ENCODE results near the gene CASZ1. TPM values are rescaled to one million over a fixed set of nuclear protein-coding genes. Genes with fewer than 3 reads are reported as not detected.

Gene CASZ1
- total and polyA plus RNA-seq, 2 donors (not counting 3 experiments of a cell fraction or from before 2014, with no cell fraction given) = 1.5 to 5.2 TPM

DNA sequence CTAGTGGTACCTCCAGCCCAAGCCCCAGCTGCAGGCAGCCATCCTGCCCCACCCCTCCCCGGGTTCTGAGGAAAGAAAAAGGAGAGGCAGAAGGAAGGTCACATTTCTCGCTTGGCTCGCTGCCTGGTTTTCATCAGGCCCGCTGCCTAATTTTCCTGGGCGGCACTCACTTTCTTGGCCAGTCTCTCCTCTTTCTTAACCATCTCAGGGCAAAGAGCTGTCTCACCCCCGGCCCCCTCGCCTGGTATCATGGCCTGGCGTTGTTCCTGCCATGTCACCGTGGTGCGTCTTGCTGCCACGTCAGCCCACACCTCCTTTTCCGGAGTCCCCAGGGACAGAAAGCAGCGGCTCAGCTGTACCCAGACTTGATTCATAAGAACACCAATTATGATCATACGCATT lies 26.6 kb upstream of the CASZ1 start:
- H4K20me1 ChIP-seq (replicated peaks; ENCODE audit: control insufficient read depth, extremely low read depth, insufficient read depth, low read length) = no peaks in the 10 kb centered on the region
- dilution Hi-C loops (cut with MboI; ENCODE audit: extremely low pct_ligation_motif_present, low sequenced_read_pairs) = no loop called here
- no peaks in the 10 kb centered on the region for H3K9me1 ChIP-seq (replicated peaks; ENCODE audit: control insufficient read depth, extremely low read depth, insufficient read depth, low read length)
- no peak overlapping the region for H3K27ac ChIP-seq (ENCODE audit: insufficient read depth, low read depth, low read length)
- DNase-seq (ENCODE audit: low read depth, low spot score) (no peak), FAIRE-seq (no peak)
- TF ChIP-seq POLR2A (IDR thresholded peaks at IDR 0.05; ENCODE audit: low read depth, low read length) = no peak
- TF ChIP-seq EZH2 (IDR thresholded peaks at IDR 0.05; ENCODE audit: borderline replicate concordance, low read depth, low read length, severe bottlenecking) = no peak
- no peak for TF ChIP-seq POLR2AphosphoS5 (IDR thresholded peaks at IDR 0.05; ENCODE audit: insufficient read depth, low read depth, low read length)
- TF ChIP-seq, protein P1, sequence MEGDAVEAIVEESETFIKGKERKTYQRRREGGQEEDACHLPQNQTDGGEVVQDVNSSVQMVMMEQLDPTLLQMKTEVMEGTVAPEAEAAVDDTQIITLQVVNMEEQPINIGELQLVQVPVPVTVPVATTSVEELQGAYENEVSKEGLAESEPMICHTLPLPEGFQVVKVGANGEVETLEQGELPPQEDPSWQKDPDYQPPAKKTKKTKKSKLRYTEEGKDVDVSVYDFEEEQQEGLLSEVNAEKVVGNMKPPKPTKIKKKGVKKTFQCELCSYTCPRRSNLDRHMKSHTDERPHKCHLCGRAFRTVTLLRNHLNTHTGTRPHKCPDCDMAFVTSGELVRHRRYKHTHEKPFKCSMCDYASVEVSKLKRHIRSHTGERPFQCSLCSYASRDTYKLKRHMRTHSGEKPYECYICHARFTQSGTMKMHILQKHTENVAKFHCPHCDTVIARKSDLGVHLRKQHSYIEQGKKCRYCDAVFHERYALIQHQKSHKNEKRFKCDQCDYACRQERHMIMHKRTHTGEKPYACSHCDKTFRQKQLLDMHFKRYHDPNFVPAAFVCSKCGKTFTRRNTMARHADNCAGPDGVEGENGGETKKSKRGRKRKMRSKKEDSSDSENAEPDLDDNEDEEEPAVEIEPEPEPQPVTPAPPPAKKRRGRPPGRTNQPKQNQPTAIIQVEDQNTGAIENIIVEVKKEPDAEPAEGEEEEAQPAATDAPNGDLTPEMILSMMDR (IDR thresholded peaks at IDR 0.05; ENCODE audit: extremely low read depth in 1 of 2, insufficient read depth in 1 of 2, low read depth in 1 of 2, low read length in 2 of 2) = no peak
- no peak for TF ChIP-seq FOS (IDR thresholded peaks at IDR 0.05; ENCODE audit: borderline replicate concordance, insufficient read depth, low read length)
- no peaks in the 10 kb centered on the region for H3K9me3 ChIP-seq (replicated peaks; ENCODE audit: control insufficient read depth, insufficient read depth, low read length)
- H3K4me3 ChIP-seq (replicated peaks in 1 of 3; ENCODE audit: insufficient read depth in 1 of 3, low read depth in 1 of 3, low read length in 3 of 3) = no peak overlapping the region
- no peaks in the 10 kb centered on the region for H3K4me1 ChIP-seq (ENCODE audit: control insufficient read depth, extremely low read depth, insufficient read depth, low read length)
- no peak overlapping the region for H3K9ac ChIP-seq (replicated peaks; ENCODE audit: extremely low read depth, insufficient read depth, low read length)
- no peaks in the 10 kb centered on the region for H3K79me2 ChIP-seq (ENCODE audit: control insufficient read depth, insufficient read depth, low read length)
- H3K36me3 ChIP-seq (ENCODE audit: control insufficient read depth in 2 of 2, extremely low read depth in 1 of 2, insufficient read depth in 2 of 2, low read length in 2 of 2) = no peaks in the 10 kb centered on the region
- ChIA-PET POLR2A (no interaction called here), CTCF (interaction anchor here (0.9 kb wide), 1 partner anchor 140 kb away, joined by 3 read pairs; no protein-coding TSS in a partner anchor)
- H2AFZ ChIP-seq (ENCODE audit: low read depth, low read length) = no peak overlapping the region
- peaks cover 0 to 1% of the 10 kb centered on the region in 2 experiments for H3K27me3 ChIP-seq (ENCODE audit: control insufficient read depth in 2 of 2, insufficient read depth in 2 of 2, low read length in 2 of 2)
- no peak overlapping the region for H3K4me2 ChIP-seq (ENCODE audit: insufficient read depth, low read length)
- intact Hi-C loops (cut with micrococcal nuclease) = no loop called here
- BruUV-seq (replicated peaks) = no TSS peak

DNA sequence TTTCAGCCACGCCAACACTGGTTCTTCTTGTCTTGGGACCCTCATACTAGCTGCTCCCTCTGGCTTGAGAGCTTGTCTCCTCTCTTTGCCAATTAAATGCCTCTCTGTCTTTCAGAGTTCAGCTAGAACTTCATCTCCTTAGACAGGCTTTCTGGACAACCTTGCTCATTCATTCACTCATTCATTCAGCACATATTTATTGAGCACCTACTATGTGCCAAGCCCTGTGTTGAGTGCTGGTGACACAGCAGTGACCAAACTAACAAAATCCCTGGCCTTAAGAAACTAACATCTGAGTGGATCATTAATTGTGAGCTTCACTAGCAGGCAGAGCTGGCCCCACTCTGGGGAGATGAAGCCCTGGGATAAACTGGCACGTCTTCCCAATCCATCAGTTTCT lies 24.9 kb upstream of the CASZ1 start:
- Histone ChIP-seq H4K20me1 (replicated peaks; ENCODE audit: control insufficient read depth, extremely low read depth, insufficient read depth, low read length) (no peaks in the 10 kb centered on the region), H3K9ac (replicated peaks; ENCODE audit: extremely low read depth, insufficient read depth, low read length) (no peak overlapping the region), H3K9me3 (replicated peaks; ENCODE audit: control insufficient read depth, insufficient read depth, low read length) (no peaks in the 10 kb centered on the region), H2AFZ (ENCODE audit: low read depth, low read length) (no peak overlapping the region), H3K4me1 (ENCODE audit: control insufficient read depth, extremely low read depth, insufficient read depth, low read length) (no peaks in the 10 kb centered on the region), H3K79me2 (ENCODE audit: control insufficient read depth, insufficient read depth, low read length) (no peaks in the 10 kb centered on the region), H3K4me3 (replicated peaks in 1 of 3; ENCODE audit: insufficient read depth in 1 of 3, low read depth in 1 of 3, low read length in 3 of 3) (no peak overlapping the region), H3K36me3 (ENCODE audit: control insufficient read depth in 2 of 2, extremely low read depth in 1 of 2, insufficient read depth in 2 of 2, low read length in 2 of 2) (no peaks in the 10 kb centered on the region), H3K27me3 (ENCODE audit: control insufficient read depth in 2 of 2, insufficient read depth in 2 of 2, low read length in 2 of 2) (peaks cover 0 to 1% of the 10 kb centered on the region in 2 experiments), H3K27ac (ENCODE audit: insufficient read depth, low read depth, low read length) (no peak overlapping the region), H3K9me1 (replicated peaks; ENCODE audit: control insufficient read depth, extremely low read depth, insufficient read depth, low read length) (no peaks in the 10 kb centered on the region), H3K4me2 (ENCODE audit: insufficient read depth, low read length) (no peak overlapping the region)
- no TSS peak for BruUV-seq (replicated peaks)
- ChIA-PET POLR2A (no interaction called here), CTCF (interaction anchor here (2.1 kb wide), 1 partner anchor 46 kb away, joined by 4 read pairs; no protein-coding TSS in a partner anchor)
- TF ChIP-seq MYC (IDR thresholded peaks at IDR 0.05; ENCODE audit: low read depth, low read length) (no peak), POLR2A (IDR thresholded peaks at IDR 0.05; ENCODE audit: low read depth, low read length) (no peak), FOS (IDR thresholded peaks at IDR 0.05; ENCODE audit: borderline replicate concordance, insufficient read depth, low read length) (no peak), POLR2AphosphoS5 (IDR thresholded peaks at IDR 0.05; ENCODE audit: insufficient read depth, low read depth, low read length) (no peak), GATA2 (IDR thresholded peaks at IDR 0.05; ENCODE audit: insufficient read depth, insufficient read length, low read depth, low read length) (no peak), JUN (IDR thresholded peaks at IDR 0.05; ENCODE audit: borderline replicate concordance, insufficient read depth, insufficient read length, low read depth) (no peak), EZH2 (IDR thresholded peaks at IDR 0.05; ENCODE audit: borderline replicate concordance, low read depth, low read length, severe bottlenecking) (no peak)
- TF ChIP-seq, protein P2, sequence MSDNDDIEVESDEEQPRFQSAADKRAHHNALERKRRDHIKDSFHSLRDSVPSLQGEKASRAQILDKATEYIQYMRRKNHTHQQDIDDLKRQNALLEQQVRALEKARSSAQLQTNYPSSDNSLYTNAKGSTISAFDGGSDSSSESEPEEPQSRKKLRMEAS (IDR thresholded peaks at IDR 0.05; ENCODE audit: insufficient read depth, insufficient read length) = no peak
- FAIRE-seq = no peak
- intact Hi-C loops (cut with micrococcal nuclease) (no loop called here), dilution Hi-C loops (cut with MboI; ENCODE audit: extremely low pct_ligation_motif_present, low sequenced_read_pairs) (no loop called here)
- DNase-seq (ENCODE audit: low read depth, low spot score) = no peak
